Gastroesophageal sphincter (tissue), 3 donors: ENCODE results near the gene NCKAP5.

Experiments
- CTCF ChIP-seq, 4 experiments: fragments of 200-600 bp in 2 of 4; fragments of 450-650 bp in 2 of 4; sonication (generic) in 1 of 4; IDR thresholded peaks; one replicate each; pipeline ENCODE4 v1.5.1; 2017 to 2019; ENCODE audit warnings: antibody characterized with exemption in 4 of 4, mild to moderate bottlenecking in 2 of 4, moderate library complexity in 2 of 4
- POLR2A ChIP-seq, 2 donors: fragments of 450-650 bp; IDR thresholded peaks; one replicate each; pipeline ENCODE4 v1.6.1; 2017; ENCODE audit warnings: antibody characterized with exemption in 2 of 2, mild to moderate bottlenecking in 2 of 2, moderate library complexity in 1 of 2
- POLR2AphosphoS5 ChIP-seq: sonication (generic); formaldehyde crosslinking; IDR thresholded peaks from one replicate; pipeline ENCODE4 v1.6.1; 2017; ENCODE audit warnings: antibody characterized with exemption

GRCh38 chr2:133407341-133407740 lies 160.9 kb downstream of the NCKAP5 start:
- TF ChIP-seq POLR2A (IDR thresholded peaks at IDR 0.05) (no peak), POLR2AphosphoS5 (no peak), CTCF (IDR thresholded peaks at IDR 0.05) (no peak)
